Measurements from ENCODE around the gene SPRED2.

The SPRED2 gene

GRCh38 chr2:65456064-65456463 is 23.7 kb upstream of the SPRED2 start:
- no peak for TF ChIP-seq CTCF (conservative IDR thresholded peaks at IDR 0.05)
- H3K27ac ChIP-seq, result no peak overlapping the region

- H3K27ac ChIP-seq, result no peak overlapping the region
- TF ChIP-seq CTCF (conservative IDR thresholded peaks at IDR 0.05), result no peak
Measured at GRCh38 chr2:65453916-65454315, 21.5 kb upstream of the SPRED2 start.

- H3K27ac ChIP-seq, result no peak overlapping the region
- TF ChIP-seq CTCF (conservative IDR thresholded peaks at IDR 0.05), result no peak
Measured at GRCh38 chr2:65452150-65452895, 19.9 kb upstream of the SPRED2 start.

GRCh38 chr2:65450810-65451209 is 18.4 kb upstream of the SPRED2 start:
- no peak overlapping the region for H3K27ac ChIP-seq
- TF ChIP-seq CTCF (conservative IDR thresholded peaks at IDR 0.05), result no peak

- no peak for TF ChIP-seq CTCF (conservative IDR thresholded peaks at IDR 0.05)
- no peak overlapping the region for H3K27ac ChIP-seq
Measured at GRCh38 chr2:65450393-65450792, 18.0 kb upstream of the SPRED2 start.

GRCh38 chr2:65443509-65444186 is 11.2 kb upstream of the SPRED2 start:
- TF ChIP-seq CTCF (conservative IDR thresholded peaks at IDR 0.05), result no peak
- H3K27ac ChIP-seq, result no peak overlapping the region

GRCh38 chr2:65442420-65443020 is 10.1 kb upstream of the SPRED2 start:
- H3K27ac ChIP-seq, result no peak overlapping the region
- no peak for TF ChIP-seq CTCF (conservative IDR thresholded peaks at IDR 0.05)

Data from VCaP (cell line).